Kidney glomerular epithelial cell (primary cell): ENCODE measurements around the gene ARSK.

ENCODE experiments used
- DNase-seq: peaks from one replicate; lab custom pipeline; 2025; lab: John Stamatoyannopoulos, UW

The ARSK gene

DNA sequence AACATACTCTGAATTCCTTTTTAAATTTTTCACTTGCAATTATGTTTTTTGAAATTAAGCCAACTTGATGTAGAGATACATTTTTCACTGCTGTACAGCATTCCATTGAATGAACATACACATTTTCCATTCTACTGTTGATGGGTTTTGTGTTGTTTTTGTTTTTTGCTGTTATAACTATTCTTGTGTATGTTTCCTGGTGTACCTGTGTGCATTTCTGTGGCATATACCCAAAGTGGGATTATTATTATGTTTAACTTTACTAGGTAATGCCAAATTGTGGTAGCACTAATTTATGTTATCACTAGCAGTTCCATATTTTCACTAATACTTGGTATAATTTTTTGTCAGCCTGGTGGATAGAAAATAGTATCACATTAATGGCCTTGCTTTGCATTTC is 94.4 kb downstream of the ARSK start:
- no peak for DNase-seq

DNA sequence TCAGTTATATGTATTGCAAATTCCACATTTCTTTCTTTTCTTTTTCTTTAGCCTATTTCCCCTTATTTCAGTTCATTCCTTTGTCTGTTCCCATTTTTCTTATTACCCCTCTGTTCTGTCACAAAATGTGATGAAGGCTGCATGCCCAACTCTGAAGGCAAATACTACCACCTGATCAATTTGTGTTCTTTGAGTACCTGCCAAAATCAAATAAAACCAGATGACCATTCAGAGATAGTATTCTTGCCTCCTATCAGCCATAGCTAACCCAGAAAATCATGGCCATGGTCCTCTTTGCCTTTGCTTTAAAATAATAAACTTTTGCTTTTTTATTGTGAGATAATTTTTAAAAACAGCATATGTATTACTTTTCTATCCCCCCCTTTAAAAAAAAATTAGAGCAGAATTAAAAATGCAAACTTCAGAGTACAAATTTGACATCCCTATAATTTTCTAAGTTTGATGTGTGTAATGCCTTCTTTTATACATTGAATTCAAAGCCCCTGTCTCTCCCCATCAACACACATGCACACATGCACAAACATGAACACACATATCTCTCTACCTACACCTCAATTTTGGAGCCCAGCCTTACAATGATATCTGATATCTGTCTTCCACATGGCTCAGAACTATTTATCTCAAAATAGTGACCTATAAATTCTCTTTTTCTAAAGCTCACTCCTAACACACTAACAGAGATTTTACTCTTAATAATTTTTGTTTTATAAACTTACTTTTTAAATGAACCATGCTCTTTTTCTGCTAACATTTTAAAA is 95.1 kb downstream of the ARSK start:
- no peak for DNase-seq

DNA sequence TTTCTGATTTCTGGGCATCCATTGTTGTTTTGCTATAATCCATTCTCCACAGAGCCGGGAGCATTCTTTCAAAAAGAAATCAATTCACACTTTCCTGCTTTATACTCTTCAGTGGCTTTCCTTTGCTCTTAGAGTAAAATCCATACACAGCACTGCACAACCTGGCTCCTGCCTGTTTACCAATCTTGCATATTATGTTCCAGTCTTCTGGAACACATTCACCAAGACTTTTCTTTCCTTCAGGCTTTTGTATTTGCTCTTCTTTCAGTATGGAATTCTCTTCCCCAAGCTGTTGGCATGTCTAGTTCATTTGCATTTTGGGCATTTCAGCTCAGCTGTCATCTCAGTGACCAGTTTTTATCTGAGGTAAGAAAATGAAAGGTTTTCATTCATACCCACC is 97.9 kb downstream of the ARSK start:
- DNase-seq: no peak

DNA sequence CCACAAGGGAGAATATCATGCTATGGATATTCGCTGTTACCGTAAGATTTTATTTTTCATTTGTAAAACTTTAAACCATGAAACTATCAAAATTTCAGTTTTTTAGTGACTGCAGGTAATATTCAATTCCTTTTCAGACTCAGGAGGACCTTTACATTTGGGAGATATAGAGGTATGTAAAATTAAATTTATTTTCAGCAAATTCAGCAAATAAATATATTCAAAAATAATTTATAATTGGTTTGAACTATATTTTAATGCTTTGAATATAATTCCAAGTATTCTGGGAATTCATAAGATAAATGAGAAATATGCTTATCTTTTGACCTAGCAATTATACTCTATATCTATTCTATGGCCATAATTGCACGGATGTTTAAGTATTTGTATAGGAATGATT is 99.3 kb downstream of the ARSK start:
- no peak for DNase-seq
